Activated naive CD4-positive, alpha-beta T cell treated with anti-CD3 and anti-CD28 coated beads for 36 hours (primary cell): ENCODE results near the gene COL25A1. TPM values are rescaled to one million over a fixed set of nuclear protein-coding genes. Genes with fewer than 3 reads are reported as not detected.

Source experiments
- CTCF ChIA-PET: fragments of 350-600 bp; sonication (Branson Sonifier 250); formaldehyde crosslinking; loops from one replicate; lab custom pipeline; 2021; ENCODE audit warnings: antibody characterized with exemption; lab: Charles Lee
- DNase-seq: peaks from one replicate; pipeline ENCODE4 v3.0.0-alpha.2; 2020
- H3K27ac Mint-ChIP-seq: one replicate; pipeline ENCODE4 v1.8.0; 2021; ENCODE audit warnings: mild to moderate bottlenecking, mixed read lengths
- H3K27me3 Mint-ChIP-seq: one replicate; pipeline ENCODE4 v1.8.0; 2021; ENCODE audit warnings: low read depth, mixed read lengths
- H3K36me3 Mint-ChIP-seq: one replicate; pipeline ENCODE4 v1.8.0; 2021; ENCODE audit warnings: low read depth, mixed read lengths
- H3K4me1 Mint-ChIP-seq: one replicate; pipeline ENCODE4 v1.8.0; 2021; ENCODE audit warnings: low read depth, mixed read lengths
- H3K4me3 Mint-ChIP-seq: one replicate; pipeline ENCODE4 v1.8.0; 2021; ENCODE audit warnings: mild to moderate bottlenecking, moderate library complexity, mixed read lengths
- H3K9me3 Mint-ChIP-seq: one replicate; pipeline ENCODE4 v1.8.0; 2021; ENCODE audit warnings: mixed read lengths
- intact Hi-C: fragments of 100-400 bp; cut with micrococcal nuclease; formaldehyde crosslinking; loops from one replicate; pipeline ENCODE4 v1.15.1; 2023
- total RNA-seq, 2 experiments: library from RNA; stranded (reverse); gene quantifications; one replicate each; pipeline ENCODE4 v1.2.3, GENCODE V29; 2021

Gene COL25A1
- total RNA-seq, 2 experiments from 2014 or later: not detected

DNA sequence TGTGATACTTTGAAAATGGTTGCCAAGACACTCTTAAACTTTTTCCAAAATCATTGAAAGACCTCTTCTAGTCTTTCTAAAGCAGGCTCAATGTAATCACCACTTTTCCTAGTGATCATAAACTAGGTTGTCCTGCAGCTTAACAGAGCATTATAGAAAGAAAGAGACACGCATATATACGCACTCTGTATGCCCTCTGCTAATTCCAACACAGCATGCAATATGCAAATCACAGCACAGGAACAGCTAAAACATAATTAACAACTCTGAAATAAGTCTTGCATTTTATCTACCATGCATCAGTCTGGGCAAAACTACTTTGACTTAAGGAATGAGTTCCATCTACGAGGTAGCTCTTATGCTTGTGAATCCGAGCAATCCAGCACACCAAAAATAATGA, 94.6 kb downstream of the COL25A1 start:
- Mint-ChIP-seq H3K27me3 (peaks cover 2% of the 10 kb centered on the region), H3K4me1 (no peaks in the 10 kb centered on the region), H3K36me3 (no peaks in the 10 kb centered on the region), H3K27ac (no peak overlapping the region), H3K4me3 (no peak overlapping the region), H3K9me3 (no peaks in the 10 kb centered on the region)
- DNase-seq: no peak
- CTCF ChIA-PET: no interaction called here
- intact Hi-C loops: no loop called here

DNA sequence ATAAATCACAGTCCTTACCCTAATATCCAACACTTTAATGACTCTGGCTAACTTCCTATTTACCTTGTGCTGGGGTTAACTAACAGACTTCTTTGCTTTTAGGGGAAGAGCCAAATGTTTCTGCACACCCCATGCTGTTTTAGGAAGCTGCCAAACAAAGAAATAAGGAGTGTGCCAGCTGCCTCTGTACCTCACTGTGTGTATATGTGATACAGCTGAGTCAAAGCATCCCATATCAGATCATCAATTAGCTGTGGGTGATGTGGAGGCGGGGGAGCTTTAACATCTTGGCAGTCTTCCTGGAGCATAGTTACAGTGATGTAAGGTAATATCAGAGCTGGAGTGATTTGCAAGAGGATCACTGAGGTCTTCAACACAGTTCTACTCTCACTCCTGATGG, 95.4 kb downstream of the COL25A1 start:
- CTCF ChIA-PET: no interaction called here
- H3K9me3 Mint-ChIP-seq: no peaks in the 10 kb centered on the region
- no peak for DNase-seq
- H3K27me3 Mint-ChIP-seq: peaks cover 2% of the 10 kb centered on the region
- no peaks in the 10 kb centered on the region for H3K4me1 Mint-ChIP-seq
- no peak overlapping the region for H3K27ac Mint-ChIP-seq
- H3K36me3 Mint-ChIP-seq: no peaks in the 10 kb centered on the region
- no peak overlapping the region for H3K4me3 Mint-ChIP-seq
- intact Hi-C loops: no loop called here

DNA sequence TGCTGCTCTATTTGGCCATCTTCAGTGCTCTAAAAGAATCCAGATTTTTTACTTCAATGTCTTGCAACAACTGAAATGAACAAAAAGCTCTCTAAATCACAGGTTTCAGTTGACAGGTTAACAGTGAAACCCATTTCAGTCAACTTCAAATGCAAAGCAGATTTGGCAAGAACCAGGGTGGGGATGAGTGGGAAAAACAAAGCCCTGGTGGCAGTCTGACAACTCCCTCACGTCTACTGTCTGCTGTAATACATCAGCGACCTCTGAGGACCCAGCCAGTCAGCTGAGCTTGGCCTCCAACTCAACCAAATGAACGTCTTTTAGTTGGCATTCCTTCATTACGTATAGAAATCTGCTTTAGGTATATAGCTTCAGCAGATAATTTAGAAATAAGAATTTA, 95.8 kb downstream of the COL25A1 start:
- H3K4me3 Mint-ChIP-seq: no peak overlapping the region

DNA sequence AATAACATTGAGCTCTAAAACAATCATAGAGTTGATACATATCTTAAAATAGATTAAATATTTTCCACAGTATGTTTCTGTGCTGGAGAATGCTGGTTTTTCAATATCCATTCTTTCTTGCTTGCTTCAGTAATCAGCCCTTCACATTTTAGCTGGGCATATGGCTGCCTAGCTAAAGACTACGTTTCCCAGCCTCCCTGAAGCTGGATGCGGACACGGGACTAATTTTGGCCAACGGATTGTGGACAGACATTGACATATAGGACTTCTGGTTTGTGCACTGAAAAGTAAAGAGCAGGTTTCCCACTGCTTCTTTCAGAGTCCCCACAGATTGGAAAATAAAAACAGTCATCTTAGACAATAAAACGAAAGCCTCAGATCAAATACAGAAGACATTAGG, 97.3 kb downstream of the COL25A1 start:
- Mint-ChIP-seq H3K4me1 (no peaks in the 10 kb centered on the region), H3K27me3 (peaks cover 8% of the 10 kb centered on the region), H3K4me3 (no peak overlapping the region), H3K9me3 (no peaks in the 10 kb centered on the region), H3K27ac (no peak overlapping the region), H3K36me3 (no peaks in the 10 kb centered on the region)
- CTCF ChIA-PET: interaction anchor here (0.8 kb wide), 1 partner anchor 14 kb away, joined by 3 read pairs; no protein-coding TSS in a partner anchor
- DNase-seq: no peak
- intact Hi-C loops: no loop called here

More for the DNA sequence above, 95.8 kb downstream of the COL25A1 start:
- Mint-ChIP-seq H3K36me3 (no peaks in the 10 kb centered on the region), H3K27ac (no peak overlapping the region), H3K27me3 (peaks cover 4% of the 10 kb centered on the region), H3K4me1 (no peaks in the 10 kb centered on the region), H3K9me3 (no peaks in the 10 kb centered on the region)
- CTCF ChIA-PET: no interaction called here
- no peak for DNase-seq
- intact Hi-C loops: no loop called here

DNA sequence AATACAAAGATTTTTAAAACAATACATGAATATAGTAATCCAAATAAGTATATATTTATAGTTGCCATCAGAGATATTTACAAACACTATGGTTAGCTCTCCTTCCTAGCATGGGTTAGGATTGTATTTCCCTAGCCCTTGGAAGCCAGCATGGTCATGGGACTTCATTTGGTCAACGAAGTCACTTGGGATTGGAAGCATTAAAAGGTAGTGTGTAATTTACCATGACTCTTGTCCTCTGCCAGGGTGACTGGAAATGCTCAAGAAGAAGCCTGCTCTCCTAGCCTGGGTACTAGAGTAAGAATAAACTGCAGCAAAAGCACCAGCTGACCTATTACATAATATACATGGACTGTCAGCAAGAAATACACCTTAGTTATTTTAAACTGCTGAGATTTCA, 102.9 kb downstream of the COL25A1 start:
- Mint-ChIP-seq H3K4me3 (no peak overlapping the region), H3K27ac (no peak overlapping the region), H3K36me3 (no peaks in the 10 kb centered on the region), H3K4me1 (no peaks in the 10 kb centered on the region), H3K9me3 (no peaks in the 10 kb centered on the region), H3K27me3 (peaks cover 6% of the 10 kb centered on the region)
- CTCF ChIA-PET: no interaction called here
- DNase-seq: no peak
- intact Hi-C loops: no loop called here

DNA sequence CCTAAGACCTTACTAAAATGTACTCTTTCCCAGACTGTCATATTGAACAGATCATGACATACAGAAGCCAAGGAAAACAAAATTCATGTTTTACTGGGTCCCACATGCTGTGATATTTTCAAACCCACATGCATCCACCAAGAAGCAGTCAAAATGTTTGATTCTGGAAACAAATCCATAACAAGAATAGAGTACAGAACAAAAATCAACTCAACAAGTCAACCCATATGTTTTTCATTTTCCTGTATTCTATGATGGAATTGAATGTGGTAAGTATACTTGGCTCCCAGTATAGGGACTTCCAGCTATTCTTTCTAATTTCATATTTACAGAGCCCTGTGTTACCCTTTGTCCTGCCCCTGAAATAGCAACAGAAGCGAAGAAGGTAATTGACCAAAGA, 106.8 kb downstream of the COL25A1 start:
- no peak for DNase-seq
- Mint-ChIP-seq H3K4me1 (no peaks in the 10 kb centered on the region), H3K4me3 (no peak overlapping the region), H3K27me3 (peaks cover 1% of the 10 kb centered on the region), H3K36me3 (no peaks in the 10 kb centered on the region), H3K27ac (no peak overlapping the region), H3K9me3 (no peaks in the 10 kb centered on the region)
- intact Hi-C loops: no loop called here
- CTCF ChIA-PET: no interaction called here

DNA sequence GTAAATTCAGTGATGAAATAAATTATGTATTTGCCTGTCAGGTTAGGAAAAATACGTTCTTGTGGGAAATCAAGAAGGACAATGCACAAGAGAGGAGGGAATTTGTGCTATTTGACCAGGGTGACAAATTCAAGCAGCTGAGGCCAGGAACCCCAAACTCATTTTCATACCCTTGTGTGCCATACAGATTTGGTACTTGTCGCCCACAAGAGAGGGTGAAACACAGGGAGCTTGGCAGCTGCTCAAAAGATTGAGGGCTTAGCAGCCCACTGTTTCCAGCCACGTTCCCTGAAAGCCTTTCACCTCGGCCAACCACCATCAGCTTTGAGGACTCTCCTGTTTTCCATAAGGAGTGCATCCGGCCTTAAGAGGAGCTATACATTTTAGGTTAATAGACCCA, 111.2 kb downstream of the COL25A1 start:
- Mint-ChIP-seq H3K4me1 (no peaks in the 10 kb centered on the region), H3K36me3 (no peaks in the 10 kb centered on the region), H3K9me3 (no peaks in the 10 kb centered on the region), H3K27me3 (no peaks in the 10 kb centered on the region), H3K27ac (no peak overlapping the region), H3K4me3 (no peak overlapping the region)
- intact Hi-C loops: no loop called here
- CTCF ChIA-PET: interaction anchor here (1.4 kb wide), 1 partner anchor 14 kb away, joined by 3 read pairs; no protein-coding TSS in a partner anchor
- no peak for DNase-seq

DNA sequence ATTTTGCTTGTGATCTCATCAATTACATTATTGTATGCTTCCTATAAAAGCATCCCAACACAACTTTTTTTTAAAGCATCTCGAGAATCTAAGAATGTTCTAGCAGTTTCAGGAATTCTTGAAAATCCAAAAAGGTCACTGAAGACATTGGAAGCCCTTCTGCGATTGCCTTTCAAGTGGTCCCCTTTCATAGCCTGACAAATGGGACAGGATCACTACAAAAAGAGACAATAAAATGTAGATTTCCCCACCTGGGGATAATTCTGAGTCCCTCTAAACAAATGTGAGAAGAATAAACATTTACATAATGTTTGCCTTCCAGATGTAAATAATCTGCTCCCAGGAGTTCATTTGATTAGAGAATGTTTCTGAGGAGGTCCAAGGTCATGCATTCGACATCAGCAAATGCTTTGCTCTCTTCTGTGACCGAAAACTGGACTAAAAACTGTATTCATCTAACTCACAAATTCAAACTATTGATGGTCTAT, 116.0 kb downstream of the COL25A1 start:
- Mint-ChIP-seq H3K9me3 (no peaks in the 10 kb centered on the region), H3K27ac (no peak overlapping the region), H3K4me3 (no peak overlapping the region), H3K27me3 (peaks cover 3% of the 10 kb centered on the region), H3K36me3 (no peaks in the 10 kb centered on the region), H3K4me1 (no peaks in the 10 kb centered on the region)
- intact Hi-C loops: no loop called here
- CTCF ChIA-PET: no interaction called here
- no peak for DNase-seq

DNA sequence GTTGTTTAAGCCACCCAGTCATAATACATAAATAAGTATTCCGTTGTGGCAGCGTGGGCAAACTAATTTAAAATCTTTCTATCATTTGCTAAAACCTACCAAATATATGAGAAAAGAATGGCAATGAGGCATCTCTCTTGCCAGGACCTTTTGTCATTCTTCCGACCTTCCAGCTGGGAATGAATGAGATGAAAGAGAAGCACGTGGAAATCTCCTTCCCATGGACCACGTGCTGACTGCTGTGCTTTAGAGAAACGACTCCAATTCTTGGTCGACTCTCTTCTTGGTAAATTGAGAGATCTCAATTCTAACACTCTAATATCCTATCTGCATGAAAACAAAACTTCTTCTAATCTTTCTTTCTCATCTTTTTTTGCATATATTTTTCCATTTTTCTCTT, 116.5 kb downstream of the COL25A1 start:
- intact Hi-C loops: no loop called here
- H3K9me3 Mint-ChIP-seq: no peaks in the 10 kb centered on the region
- H3K27me3 Mint-ChIP-seq: peaks cover 5% of the 10 kb centered on the region
- no peak overlapping the region for H3K4me3 Mint-ChIP-seq
- CTCF ChIA-PET: no interaction called here
- no peak overlapping the region for H3K27ac Mint-ChIP-seq
- no peaks in the 10 kb centered on the region for H3K36me3 Mint-ChIP-seq
- H3K4me1 Mint-ChIP-seq: no peaks in the 10 kb centered on the region
- DNase-seq: no peak

DNA sequence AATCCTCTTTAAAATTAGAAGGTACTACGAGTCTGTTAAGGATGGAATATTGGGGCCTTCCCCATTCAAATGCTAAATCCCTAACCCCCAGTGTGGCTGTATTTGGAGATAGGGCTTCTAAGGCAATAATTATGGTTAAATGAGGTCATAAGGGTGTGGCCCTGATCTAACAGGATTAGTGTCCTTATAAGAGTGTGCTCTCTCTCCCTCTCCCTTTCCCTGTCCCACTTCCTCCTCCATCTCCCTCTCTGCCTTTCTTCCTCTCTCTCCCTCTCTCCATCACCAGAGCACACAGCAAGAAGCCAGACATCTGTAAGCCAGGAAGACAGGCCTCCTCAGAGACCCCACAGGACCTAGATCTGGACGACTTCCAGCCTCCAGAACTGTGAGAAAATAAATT, 116.9 kb downstream of the COL25A1 start:
- Mint-ChIP-seq H3K9me3 (no peaks in the 10 kb centered on the region), H3K27me3 (peaks cover 5% of the 10 kb centered on the region), H3K36me3 (no peaks in the 10 kb centered on the region), H3K4me1 (no peaks in the 10 kb centered on the region), H3K27ac (no peak overlapping the region), H3K4me3 (no peak overlapping the region)
- CTCF ChIA-PET: no interaction called here
- no peak for DNase-seq
- intact Hi-C loops: no loop called here

DNA sequence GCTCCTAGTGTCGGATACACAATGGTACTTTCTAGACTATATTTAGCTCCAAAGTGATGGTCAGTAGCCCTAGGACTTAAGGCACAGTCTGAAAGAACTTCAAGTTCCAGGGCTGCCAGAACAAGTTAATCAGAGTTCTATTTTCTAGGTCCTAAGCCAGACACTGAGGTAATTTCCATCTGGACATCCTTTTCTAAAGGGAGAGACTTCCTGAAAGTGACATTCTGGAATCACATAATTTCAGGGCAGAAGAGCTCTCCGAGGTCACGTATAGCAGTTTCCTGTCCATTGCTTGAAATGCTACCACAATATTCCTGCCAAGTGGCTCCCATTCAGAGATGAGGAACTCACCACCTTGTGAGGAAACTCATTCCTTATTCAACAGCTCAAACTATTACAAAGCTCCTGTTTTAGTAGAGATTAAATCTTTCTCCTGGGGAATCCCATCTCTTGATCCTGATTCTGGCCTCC, 117.9 kb downstream of the COL25A1 start:
- DNase-seq: no peak
- Mint-ChIP-seq H3K27me3 (peaks cover 5% of the 10 kb centered on the region), H3K4me3 (no peak overlapping the region), H3K36me3 (no peaks in the 10 kb centered on the region), H3K4me1 (no peaks in the 10 kb centered on the region), H3K9me3 (no peaks in the 10 kb centered on the region), H3K27ac (no peak overlapping the region)
- intact Hi-C loops: no loop called here
- CTCF ChIA-PET: no interaction called here

DNA sequence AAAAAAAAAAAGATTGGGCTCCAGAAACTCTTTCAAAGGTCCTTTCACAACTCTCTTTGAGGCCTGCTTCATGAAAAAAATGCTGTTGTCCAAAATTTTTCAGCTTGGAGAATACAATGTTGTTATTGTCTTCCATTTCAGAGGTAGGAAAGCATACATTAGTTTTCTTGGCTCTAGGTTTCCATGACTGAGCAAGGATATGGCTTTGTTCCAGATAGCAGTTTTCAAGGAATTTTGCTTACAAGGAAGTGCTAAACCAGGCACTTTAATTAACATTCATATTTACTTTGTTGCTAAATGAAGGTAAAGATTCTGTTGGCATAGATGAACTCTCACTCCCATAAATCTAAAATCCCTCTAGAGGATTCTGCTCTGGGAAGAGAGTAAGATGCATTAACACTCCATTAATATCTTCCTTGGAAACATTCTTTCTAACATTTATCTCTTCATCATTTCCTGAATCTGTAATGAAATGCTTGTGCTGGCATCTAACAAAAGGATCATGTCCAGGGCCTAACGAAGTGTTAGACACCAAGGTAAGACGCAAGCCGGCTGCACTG, 118.4 kb downstream of the COL25A1 start:
- intact Hi-C loops: no loop called here
- Mint-ChIP-seq H3K4me1 (no peaks in the 10 kb centered on the region), H3K27ac (no peak overlapping the region), H3K27me3 (peaks cover 5% of the 10 kb centered on the region), H3K9me3 (no peaks in the 10 kb centered on the region), H3K4me3 (no peak overlapping the region), H3K36me3 (no peaks in the 10 kb centered on the region)
- DNase-seq: no peak
- CTCF ChIA-PET: interaction anchor here (0.6 kb wide), 1 partner anchor 1901 kb away, joined by 4 read pairs; no protein-coding TSS in a partner anchor

DNA sequence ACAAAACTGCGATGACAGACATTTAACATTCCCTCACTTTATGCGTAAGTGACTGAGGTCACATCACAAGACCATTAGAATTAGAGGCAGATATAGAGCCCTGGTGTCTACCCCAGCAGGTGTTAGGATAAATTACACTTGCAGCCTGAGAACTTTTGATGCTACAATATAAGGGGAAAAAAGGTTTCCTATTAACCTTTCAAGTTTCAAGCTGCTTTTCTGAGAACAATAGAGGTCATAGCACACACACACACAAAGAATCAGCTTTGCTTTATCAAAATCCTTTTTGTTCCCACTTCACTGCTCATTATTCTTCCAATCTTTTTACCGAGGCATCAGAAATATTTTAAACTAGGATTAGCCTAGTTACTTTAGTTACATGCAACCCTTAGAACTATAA, 119.8 kb downstream of the COL25A1 start:
- Mint-ChIP-seq H3K4me3 (no peak overlapping the region), H3K4me1 (no peaks in the 10 kb centered on the region)
- intact Hi-C loops: no loop called here

More for the DNA sequence above, 119.8 kb downstream of the COL25A1 start:
- Mint-ChIP-seq H3K27me3 (peaks cover 5% of the 10 kb centered on the region), H3K9me3 (no peaks in the 10 kb centered on the region), H3K36me3 (no peaks in the 10 kb centered on the region), H3K27ac (no peak overlapping the region)
- no peak for DNase-seq
- CTCF ChIA-PET: no interaction called here
